AG08396 (cell line): ENCODE measurements around the gene DAPK2.

Experiments
- DNase-seq: peaks from one replicate; pipeline ENCODE4 v3.0.0; 2012; ENCODE audit warnings: low spot score, mixed read lengths

DAPK2 gene

DNA sequence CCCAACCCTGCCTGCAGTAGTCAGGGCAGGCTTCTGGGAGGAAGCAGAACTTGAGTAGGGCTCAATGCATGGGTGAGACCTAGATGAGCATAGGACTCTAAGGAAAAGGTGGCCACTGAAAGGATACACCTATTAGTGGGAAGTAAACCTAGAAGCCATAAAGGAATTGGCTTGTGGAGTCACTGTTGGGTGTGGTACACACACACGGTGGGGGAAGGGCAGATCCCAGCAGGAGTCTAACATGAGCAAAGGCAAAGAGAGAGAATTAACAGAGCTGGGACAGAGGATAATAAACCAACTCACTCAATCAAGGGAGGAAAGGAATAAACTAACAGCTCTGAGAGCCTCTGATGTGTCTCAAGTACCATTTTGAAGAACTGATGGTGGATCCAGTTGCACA is 23.1 kb downstream of the DAPK2 start:
- no peak for DNase-seq

DNA sequence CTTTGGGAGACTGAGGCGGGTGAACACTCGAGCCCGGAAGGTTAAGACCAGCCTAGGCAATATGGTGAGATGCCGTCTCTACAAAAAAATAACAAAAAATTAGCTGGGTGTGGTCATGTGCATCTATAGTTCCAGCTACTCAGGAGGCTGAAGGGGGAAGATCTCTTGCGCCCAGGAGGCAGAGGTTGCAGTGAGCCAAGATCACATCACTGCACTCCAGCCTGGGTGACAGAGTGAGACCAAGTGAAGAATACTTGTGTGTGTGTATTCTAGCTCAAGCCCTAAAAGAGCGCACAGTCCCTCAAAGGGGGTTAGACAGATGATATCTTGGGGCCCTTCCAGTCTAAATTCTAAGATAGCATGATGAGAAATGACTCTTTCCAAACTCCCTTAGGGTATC is 23.7 kb downstream of the DAPK2 start:
- no peak for DNase-seq

DNA sequence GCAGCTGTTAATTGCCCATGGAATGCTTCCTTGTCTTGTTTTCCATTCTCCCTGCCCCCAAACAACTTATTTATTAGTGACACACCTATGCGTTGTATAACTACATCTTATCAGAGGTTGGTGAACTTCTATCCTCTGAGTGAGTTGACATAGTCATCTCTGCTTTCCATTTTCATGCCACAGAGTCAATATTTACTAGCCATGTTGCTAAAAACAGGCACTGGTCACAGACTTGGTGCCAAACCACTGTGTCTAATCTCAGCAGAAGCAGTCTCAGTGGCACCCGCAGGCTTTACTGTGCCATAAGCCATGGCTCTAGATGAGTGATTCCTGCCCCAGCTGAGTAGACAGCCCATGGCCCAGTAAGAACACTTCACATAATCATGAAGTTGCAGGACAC is 26.5 kb downstream of the DAPK2 start:
- no peak for DNase-seq

DNA sequence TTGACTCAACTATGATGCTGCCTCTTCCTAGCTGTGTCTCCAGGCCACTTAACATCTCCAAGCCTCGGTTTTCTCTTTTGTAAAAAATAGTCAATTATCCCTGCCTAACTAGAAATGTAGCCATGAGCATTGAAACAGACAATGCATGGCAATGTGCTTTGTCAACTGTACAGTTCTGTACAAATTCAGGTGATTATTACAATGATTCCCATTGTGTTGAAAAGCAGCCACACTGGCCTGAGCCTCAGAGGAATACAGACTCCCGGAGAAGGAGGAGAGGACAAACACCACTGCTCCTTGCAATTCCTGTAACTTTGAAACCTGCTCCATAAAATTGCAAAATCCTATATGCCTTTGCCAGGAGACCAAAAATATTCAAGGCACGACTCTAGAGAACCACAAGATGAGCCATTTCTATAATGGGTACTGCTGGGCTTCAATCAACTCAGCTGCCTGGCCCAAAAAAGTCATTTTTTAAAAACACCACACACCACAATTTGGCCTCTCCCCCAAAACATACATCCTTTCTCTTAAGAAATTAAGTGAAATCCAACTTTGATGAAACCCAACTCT is 28.6 kb downstream of the DAPK2 start:
- no peak for DNase-seq

DNA sequence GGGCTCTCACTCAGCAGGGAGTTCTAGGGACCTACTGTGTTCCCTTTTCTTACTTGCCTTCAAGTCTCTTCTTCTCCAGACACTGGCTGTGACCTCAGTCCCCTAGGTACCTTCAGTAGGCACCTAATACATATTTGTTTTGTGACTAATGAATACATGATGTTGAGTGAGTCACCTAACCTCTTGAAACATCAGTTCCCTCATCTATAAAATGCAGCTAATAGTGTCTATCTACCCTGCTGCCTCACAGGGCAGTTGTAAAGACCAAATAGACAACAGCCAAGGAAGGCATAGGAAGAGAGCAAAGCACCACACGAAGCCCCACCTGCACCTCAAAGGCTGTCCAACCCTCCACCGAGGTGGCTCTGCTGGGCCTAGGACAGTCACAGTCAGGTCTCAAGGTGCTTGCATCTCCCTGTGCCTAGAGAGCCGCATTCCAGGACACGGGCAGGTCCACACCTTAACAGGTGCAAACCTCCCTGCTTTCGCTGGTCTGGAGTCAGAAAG is 29.1 kb downstream of the DAPK2 start:
- peak; percentile 23 for DNase-seq

DNA sequence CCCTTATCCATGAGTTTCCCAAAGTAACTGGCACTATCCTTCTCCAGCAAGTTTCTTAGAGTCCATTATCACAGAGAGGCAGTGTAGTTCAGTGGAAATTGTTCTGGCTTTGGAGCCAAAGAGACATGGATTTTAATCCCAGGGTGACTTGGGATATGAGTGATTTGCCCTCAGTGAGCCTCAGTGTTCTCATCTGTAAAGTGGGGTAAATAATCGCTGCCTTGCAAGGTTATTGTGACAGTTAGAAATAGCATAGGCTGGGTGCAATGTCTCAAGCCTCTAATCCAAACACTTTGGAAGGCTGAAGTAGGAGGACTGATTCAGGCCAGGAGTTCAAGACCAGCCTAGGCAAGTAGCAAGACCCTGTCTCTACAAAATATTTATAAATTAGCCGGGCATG is 30.0 kb downstream of the DAPK2 start:
- no peak for DNase-seq

DNA sequence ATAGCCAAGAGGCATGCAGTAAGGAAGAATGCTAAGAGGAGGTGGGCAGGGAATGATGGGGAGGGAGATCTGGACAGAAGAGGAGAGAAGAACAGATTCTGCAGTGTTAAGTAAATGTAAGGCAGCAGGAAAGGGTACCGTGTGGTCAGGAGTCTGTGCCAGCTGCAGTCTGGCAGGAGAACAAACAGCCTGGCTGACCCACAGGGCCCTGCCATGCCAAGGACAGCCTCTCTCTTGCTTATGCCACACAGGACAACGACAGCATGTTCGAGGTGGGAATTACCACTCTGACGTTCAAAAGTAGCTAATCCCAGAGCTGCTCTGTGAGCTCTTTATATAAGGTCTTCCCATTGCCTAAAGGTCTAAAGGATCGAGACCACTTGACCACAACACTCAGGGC is 31.3 kb downstream of the DAPK2 start:
- no peak for DNase-seq

DNA sequence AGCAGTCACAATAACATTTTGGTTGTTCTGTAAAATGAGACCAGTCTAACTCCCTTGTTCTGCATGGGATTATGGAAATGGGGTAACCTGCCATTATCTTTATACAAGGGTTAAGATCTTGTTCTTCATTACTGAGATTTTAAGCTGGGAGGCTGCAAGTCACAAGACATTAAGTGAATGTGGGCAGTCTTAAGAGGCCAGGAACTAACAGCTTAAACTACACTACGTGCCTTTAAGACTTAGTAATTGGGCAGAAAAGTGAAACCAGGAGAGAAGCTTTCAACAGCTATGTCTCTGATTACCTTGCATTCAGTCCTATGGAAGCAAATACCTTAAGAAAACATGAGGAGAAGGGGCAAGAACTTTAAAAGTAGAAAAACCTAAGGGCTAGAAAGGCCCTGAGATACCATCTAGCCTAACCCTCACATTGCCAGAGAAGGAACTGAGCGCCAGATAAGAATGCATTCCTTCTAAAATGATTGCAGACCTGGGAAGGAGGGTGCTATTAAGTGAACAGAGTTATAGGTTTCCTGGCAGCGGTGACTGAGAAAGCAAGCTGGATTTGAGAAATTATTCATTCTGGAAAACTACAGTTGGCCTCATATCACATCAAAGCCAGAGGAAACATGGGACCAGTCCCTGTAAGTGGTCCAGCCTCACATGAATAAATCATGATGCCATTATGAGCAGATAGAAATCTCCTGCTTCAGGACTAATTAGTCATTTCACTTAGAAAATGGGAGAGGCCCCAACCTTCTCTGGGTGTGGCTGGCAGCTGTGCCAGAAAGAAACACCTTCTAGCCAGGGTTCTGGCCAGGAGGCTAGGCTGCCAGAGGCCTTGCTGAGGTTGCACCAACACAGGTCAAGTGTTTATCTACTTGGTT is 32.9 kb downstream of the DAPK2 start:
- DNase-seq = no peak

DNA sequence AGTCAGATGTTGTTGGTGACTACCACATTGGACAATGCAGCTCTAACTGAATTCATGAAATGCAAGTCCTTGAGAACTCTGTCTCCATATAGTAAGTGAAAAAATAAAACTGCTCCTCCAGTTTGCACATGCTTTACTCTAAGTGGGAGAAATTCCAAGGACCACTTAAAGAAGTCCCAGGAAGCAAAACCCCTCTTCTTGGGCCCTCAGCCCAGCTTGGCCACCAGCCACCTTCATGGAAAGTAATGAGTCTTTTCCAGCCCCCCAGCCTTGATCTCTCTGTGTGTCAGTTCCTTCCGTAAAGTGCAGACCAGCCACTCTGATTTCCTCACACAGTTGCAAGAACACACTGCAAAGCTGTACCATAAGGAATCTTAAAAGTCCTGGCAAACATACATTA is 34.5 kb downstream of the DAPK2 start:
- no peak for DNase-seq

DNA sequence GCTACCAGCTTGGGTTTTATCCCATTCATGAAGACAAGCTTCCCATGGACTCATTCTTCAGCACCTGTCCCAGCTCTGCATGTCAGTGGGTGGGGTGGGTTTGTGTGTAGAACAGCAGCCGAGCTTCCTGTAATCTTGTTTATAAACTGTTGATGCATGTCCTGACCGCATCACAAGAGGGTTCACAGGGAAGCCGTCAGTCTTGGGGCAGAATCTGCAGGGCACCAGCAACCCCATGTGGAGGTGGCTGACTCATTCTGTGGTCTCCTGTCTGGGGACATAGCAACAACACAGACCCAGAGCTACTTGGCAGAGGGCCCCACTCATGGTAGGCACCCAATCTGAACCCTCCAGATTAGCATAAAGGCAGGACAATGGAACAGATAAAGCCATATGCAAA is 35.6 kb downstream of the DAPK2 start:
- peak; percentile 61 for DNase-seq

DNA sequence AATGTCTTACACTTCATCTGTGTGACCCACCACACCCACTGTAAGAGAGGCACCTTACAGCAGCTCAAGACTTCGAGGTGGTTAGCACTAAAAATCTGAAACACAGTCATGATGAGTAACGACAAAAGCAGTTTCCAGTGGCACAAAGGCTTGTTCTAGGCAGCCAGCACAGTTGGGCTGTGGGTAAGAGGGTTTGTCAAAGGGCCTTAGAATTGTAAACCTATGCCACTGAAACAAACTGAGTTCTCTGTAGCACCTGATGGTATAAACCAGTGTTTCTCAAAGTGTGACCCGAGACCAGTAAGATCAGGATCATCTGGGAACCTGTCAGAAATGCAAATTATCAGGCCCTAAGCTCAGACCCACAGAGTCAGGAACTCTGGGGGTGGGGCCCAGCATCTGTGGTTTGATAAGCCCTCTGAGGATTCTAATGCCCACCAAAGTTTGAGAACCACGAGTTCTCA is 36.5 kb downstream of the DAPK2 start:
- DNase-seq = no peak

DNA sequence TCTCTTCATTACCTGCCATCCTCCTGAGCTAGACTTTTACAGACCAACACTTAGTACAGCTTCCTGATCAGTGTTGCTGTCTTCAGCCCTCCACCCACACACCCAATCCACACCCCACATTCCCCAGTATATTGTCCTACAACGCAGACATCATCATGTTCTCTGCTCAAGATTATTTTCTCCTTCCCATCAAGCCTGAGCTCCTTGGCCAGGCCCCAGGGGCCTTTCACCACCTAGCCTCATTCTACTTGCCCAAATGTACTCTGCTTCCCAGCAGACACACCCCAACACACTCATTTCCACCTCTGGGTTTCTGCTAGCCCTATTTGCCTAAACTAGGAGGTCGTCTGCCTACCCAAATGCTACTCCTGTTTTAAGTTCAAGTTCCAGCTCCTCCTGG is 37.0 kb downstream of the DAPK2 start:
- DNase-seq = no peak

DNA sequence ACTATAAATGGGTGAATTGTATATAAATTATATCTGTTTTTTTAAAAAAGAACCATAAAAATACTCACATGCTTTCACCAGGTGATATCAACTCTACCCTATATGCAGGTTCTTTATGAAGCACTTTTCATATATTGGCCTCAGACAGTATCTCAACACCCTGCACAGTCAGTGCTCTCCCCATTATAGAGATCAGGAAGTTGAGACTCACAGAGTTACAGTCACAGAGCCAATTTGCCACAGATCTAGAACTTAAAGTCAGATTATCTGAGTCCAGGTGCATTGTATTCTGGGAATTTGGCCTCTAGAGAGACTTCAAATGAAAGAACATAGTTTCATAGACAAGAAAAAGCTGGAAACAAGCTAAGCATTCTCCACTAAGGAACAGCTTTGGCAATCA is 38.1 kb downstream of the DAPK2 start:
- DNase-seq = no peak

DNA sequence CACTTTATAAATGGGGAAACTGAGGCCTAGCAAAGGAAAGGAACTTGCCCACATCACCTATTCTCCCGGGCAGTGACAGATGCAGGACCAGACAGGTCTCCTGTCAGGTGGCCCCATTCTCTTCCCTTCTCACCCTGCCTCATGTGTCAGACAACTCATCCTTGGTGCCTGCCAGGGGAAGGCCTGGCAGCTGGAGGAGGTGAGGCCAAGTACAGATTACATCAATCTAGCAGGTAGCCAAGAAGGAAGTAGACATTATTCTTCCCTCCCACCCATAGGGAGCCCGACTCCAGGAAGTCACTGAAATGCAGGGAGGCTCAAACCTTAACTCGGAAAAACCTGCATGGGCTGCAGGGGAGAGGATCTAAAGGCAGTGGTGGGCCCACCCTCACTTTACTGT is 39.6 kb downstream of the DAPK2 start:
- no peak for DNase-seq

DNA sequence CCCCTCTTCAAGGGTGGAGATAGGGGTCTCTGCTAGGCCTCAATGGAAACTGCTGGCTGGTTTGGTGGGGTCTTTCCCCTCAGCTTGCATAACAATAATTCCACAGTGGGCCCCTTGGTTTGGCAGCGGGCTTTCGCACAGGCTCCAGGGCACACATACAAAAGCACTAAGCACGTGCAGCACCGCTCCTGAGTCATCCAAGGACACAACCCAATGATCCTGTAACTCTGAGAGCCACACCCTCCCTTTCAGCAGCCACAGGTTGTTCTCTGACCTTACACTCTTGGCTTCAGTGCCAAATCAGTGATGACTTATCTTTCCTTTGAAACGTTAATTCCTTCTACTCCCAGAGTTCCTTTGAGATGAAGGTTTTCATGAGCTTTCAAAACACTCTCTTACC is 41.7 kb downstream of the DAPK2 start:
- DNase-seq = no peak

DNA sequence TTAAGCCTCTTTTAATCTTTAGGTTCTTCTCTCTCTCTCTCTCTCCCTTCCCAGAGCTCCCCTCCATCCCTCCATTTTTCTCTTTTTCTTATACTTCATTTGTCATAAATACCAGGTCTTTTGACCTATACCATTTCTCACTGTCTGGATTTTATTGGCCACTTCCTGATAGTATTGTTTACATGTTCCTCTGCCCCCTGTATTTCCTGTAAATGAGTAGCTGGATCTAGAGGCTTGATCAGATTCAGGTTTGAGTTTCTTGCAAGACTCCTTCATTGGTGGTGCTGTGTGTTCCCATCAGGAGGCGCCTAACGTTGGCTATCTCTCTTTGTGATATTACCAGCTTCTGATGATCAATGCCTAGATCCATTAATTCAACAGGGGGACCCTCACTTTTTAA is 42.2 kb downstream of the DAPK2 start:
- DNase-seq = no peak

DNA sequence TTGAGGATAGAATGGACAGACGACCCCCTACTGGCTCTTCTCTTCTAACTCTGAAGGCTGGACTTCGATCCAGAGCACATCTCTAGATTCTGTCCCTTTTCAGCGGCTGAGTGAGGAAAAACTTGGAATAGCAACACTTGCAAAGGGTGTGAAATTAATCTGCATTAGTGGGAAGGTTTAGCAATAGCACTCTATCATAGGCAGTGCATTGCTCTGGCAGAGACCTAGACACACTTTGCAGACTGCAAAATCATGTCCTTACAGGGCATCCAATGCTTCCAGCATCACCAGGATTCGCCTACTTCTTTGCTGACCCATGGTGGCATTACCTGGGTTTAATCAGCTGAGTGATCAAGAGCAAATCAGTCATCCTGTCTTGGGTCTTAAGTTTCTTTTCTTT is 43.1 kb downstream of the DAPK2 start:
- DNase-seq = no peak

DNA sequence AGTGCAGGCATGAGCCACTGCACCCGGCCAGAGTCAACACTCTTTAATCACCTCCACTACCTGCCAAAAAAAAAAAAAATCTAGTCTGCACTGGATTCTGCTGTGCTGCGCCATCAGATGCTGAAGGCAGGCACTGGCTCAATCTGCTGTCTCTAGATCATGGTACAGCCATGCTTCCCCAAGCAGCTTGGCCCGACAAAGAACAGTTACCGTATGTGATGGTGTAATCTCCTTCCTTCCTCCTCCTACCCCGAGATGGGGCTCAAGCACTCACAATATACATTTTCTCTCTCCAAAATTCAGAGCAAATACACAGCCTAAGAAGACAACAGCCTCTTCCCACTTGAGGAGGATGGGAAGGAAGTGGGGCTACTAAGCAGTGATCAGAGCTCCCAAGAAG is 45.1 kb downstream of the DAPK2 start:
- DNase-seq = no peak

DNA sequence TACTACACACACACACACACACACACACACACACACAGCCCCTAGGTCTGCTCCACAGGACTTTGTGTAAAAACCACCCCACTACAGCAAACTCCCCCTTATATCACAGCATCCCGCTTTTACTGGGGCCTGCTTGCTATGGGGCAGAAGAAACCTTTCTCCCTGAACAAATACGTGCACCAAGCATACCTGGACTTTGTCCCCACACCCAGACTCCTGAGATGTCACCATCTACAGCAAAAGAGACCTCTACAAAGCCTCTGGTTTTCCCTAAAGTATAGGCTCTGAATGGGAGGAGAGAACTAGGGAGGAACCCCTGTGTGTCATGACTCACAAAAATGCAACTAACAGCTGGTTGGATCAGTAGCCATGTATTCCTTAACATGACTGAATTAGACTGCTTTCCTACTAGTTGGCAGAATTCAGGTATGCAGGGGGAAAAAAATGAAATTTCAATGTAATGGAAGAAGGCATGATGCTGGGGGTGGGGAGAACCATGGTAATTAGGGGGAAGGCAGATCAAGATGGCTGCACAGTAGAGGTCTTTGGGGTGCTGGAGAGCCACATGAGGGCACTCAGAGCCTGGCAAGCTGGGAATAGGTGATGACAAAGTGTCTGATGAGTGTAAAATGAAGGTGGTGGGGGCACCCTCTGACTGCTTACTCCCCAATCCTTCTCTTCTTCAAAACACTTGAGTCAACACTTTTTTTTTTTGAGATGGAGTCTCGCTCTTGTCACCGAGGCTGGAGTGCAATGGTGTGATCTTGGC is 45.9 kb downstream of the DAPK2 start:
- DNase-seq = no peak

DNA sequence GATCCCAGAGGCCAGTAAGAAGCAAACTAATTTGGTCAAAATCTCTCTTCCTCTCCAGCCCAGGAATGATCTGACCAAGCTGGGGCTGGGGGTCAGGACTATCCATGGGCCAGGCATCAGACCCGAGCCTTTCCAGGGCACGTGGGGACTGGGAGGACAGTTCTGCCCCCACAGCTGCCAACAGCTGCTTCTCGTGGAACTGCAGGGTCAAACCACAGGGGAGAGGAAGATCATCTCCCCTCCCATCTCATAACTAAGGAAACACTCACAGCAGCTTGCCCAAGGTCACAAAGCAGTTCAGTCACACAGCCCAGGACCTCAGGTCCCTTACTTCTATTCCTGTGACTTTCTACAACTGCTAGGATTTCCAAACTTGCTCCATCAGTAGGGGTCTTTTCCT is 47.1 kb downstream of the DAPK2 start:
- DNase-seq = no peak

DNA sequence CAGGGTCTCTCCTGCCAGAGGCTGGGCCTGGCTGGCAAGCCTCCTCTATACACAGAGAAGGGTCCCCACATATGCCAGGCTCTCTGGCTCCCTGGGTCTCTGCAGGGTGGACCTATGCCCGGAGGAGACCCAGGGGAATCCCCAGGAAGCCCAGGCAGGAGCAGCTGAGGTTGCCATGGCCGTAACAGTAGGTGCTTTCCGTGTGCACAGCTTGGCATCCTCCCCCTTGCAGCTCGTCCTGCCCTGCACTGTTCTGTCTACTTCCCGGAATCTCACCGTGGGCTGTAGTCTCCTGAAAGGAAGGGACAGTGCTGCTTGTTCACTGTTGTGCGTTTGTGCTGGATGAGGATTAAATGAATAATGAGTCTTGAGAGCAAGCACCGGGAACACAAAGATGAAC is 47.8 kb downstream of the DAPK2 start:
- DNase-seq = no peak

DNA sequence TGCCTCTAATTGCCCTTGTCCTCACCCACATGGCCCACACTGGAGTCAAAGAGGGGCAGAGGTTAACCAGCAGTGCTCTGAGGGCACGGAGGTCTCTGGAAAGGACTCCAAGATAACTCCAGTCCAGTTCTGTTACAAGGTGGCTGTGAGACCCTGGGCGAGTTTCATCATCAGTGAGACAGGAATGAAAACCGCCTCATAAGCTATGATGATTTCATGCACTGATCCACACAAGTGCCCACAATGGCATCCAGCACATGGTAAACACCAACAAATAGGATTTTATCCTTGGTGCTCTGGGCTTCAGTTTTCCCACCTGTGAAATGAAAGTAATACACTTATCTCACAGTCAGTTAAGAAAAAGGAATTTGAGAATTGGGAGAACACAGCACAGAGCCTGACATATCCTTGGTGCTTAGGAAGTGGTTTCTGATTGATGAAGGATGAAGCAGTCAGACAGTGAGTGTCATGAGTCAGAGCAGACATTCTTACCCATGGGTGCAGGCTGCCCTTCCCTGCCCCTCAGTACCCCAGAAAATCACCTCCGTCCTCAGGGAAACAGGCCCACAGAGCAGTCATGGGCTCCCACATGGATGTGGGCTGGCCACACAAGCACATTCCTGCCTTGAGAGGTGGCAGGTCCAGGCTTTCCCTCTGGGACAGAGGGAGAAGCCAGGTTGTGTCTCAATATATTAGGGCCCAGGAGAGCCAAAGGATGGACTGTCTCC is 48.4 kb downstream of the DAPK2 start:
- no peak for DNase-seq
